ENCODE measurements around the gene AMMECR1.

GRCh38 chrX:110157444-110157843, 160.4 kb downstream of the AMMECR1 start:
- TF ChIP-seq CTCF (IDR thresholded peaks at IDR 0.05) = no peak
- no peak for TF ChIP-seq POLR2A (IDR thresholded peaks at IDR 0.05)

Data from uterus (tissue), 2 donors.